Small intestine (tissue), 7 donors: ENCODE measurements around the gene LACC1. TPM values are rescaled to one million over a fixed set of nuclear protein-coding genes. Genes with fewer than 3 reads are reported as not detected.

Source experiments
- DNase-seq, 2 donors: peaks; one replicate each; pipeline versions ENCODE4 v3.0.0 to v3.0.0-alpha.2; 2013
- FAIRE-seq: peaks from 2 replicates; lab custom pipeline; 2012; peaks lifted over from hg19 to GRCh38; lab: Jason Lieb, UNC
- H3K27ac ChIP-seq, 3 donors: one replicate each; pipeline ENCODE4 v1.5.1; 2013; ENCODE audit warnings: low read length in 2 of 3, mild to moderate bottlenecking in 2 of 3, control low read depth in 1 of 3, inconsistent platforms in 1 of 3, low read depth in 1 of 3, moderate library complexity in 1 of 3
- H3K27me3 ChIP-seq, 3 donors: one replicate each; pipeline ENCODE4 v1.6.1; 2013; ENCODE audit warnings: low read length in 3 of 3, inconsistent platforms in 1 of 3; ENCODE audit not compliant: control insufficient read depth in 3 of 3, insufficient read depth in 3 of 3
- H3K36me3 ChIP-seq, 3 donors: one replicate each; pipeline ENCODE4 v1.6.1; 2013; ENCODE audit warnings: low read length in 3 of 3, inconsistent platforms in 1 of 3, low read depth in 1 of 3, mild to moderate bottlenecking in 1 of 3, moderate library complexity in 1 of 3; ENCODE audit not compliant: control insufficient read depth in 3 of 3, insufficient read depth in 2 of 3
- H3K4me1 ChIP-seq, 3 donors: one replicate each; pipeline ENCODE4 v1.6.1; 2013; ENCODE audit warnings: low read length in 2 of 3, inconsistent platforms in 1 of 3, low read depth in 1 of 3, mild to moderate bottlenecking in 1 of 3, moderate library complexity in 1 of 3; ENCODE audit not compliant: control insufficient read depth in 3 of 3, insufficient read depth in 2 of 3
- H3K4me3 ChIP-seq, 3 donors: one replicate each; pipeline ENCODE4 v1.5.1; 2013; ENCODE audit warnings: low read length in 3 of 3, control low read depth in 1 of 3, inconsistent platforms in 1 of 3, low read depth in 1 of 3, mild to moderate bottlenecking in 1 of 3, moderate library complexity in 1 of 3
- H3K9me3 ChIP-seq, 2 donors: one replicate each; pipeline ENCODE4 v1.6.1; 2013; ENCODE audit warnings: low read depth in 1 of 2, low read length in 1 of 2; ENCODE audit not compliant: control insufficient read depth in 2 of 2, insufficient read depth in 1 of 2
- WGBS, 3 donors: extraction: QIAGEN DNeasy Blood & Tissue Kit; methylation state at CpG; one replicate each; pipeline ENCODE4 v1.1.7; 2013; 5-methylcytosine and 5-hydroxymethylcytosine counted together
- polyA plus RNA-seq, 4 donors: library from polyadenylated mRNA; stranded (reverse) in 3 of 4; unstranded in 1 of 4; fragments of 200-250 nt in 3 of 4; fragments of 120-200 nt in 1 of 4; gene quantifications; one replicate each; pipeline versions ENCODE4 v1.2.1 to v1.2.3, GENCODE V29; 2013
- donor health status: healthy with polysubstance abuse.
- donor health status: control.
- donor health status: control.
- donor health status: Bipolar disorder and iron deficiency.
- donor health status: healthy.

Gene LACC1
- polyA plus RNA-seq, 4 donors = 4.1 to 13.5 (median 13.0) TPM

GRCh38 chr13:43920965-43921674 lies 41.4 kb downstream of the LACC1 start:
- 93 to 100% (median 100%) methylated on average over 1 of the region's 1 CpG for WGBS, 3 donors
- DNase-seq (no peak), FAIRE-seq (no peak)
- Histone ChIP-seq H3K36me3 (no peaks in the 10 kb centered on the region), H3K4me3 (no peak overlapping the region), H3K9me3 (no peaks in the 10 kb centered on the region), H3K27ac (no peak overlapping the region), H3K27me3 (no peaks in the 10 kb centered on the region), H3K4me1 (no peaks in the 10 kb centered on the region)

- H3K4me1 ChIP-seq = no peaks in the 10 kb centered on the region
- no peaks in the 10 kb centered on the region for H3K36me3 ChIP-seq
- WGBS, 3 donors = 77 to 91% (median 80%) methylated on average over 5 of the region's 5 CpGs
- H3K27ac ChIP-seq = no peak overlapping the region
- H3K4me3 ChIP-seq = no peak overlapping the region
- DNase-seq = no peak
- no peaks in the 10 kb centered on the region for H3K9me3 ChIP-seq
- H3K27me3 ChIP-seq = no peaks in the 10 kb centered on the region
- no peak for FAIRE-seq
Observed at GRCh38 chr13:43924549-43925245, 45.0 kb downstream of the LACC1 start.

- no peak for FAIRE-seq
Observed at GRCh38 chr13:43929947-43930346, 50.2 kb downstream of the LACC1 start.

GRCh38 chr13:43933378-43933777 lies 53.7 kb downstream of the LACC1 start:
- DNase-seq (no peak), FAIRE-seq (no peak)
- Histone ChIP-seq H3K4me1 (no peaks in the 10 kb centered on the region), H3K9me3 (no peaks in the 10 kb centered on the region), H3K36me3 (no peaks in the 10 kb centered on the region), H3K27ac (no peak overlapping the region), H3K4me3 (no peak overlapping the region), H3K27me3 (peaks cover 0 to 2% (median 0%) of the 10 kb centered on the region in 3 donors)
- 72 to 74% (median 73%) methylated on average over 2 of the region's 2 CpGs for WGBS, 3 donors

More at GRCh38 chr13:43929947-43930346, 50.2 kb downstream of the LACC1 start:
- Histone ChIP-seq H3K36me3 (no peaks in the 10 kb centered on the region), H3K4me1 (no peaks in the 10 kb centered on the region), H3K9me3 (no peaks in the 10 kb centered on the region), H3K27ac (no peak overlapping the region), H3K27me3 (peaks cover 0 to 2% (median 0%) of the 10 kb centered on the region in 3 donors), H3K4me3 (no peak overlapping the region)
- DNase-seq = no peak
- 88 to 95% (median 93%) methylated on average over 1 of the region's 1 CpG for WGBS, 3 donors

DNA sequence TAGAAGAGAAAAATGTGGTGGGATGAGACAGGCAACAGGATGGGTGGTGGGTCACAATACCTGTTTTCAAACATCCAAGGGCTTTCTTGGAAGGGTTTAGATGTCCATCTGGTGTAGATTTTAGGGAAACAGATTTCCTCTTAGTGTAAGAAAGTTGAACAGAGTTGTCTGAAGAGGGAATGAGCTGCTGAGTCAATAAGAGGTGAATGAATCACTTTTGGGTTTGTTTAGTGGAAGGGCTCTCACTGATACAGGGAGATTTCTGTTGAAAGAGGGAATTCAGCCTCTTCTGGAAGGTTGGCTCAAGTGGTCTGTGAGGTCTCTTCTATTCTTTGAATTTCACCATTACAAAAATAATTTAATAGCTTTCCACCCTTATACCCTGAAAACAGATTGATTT lies 54.6 kb downstream of the LACC1 start:
- H3K4me1 ChIP-seq = no peaks in the 10 kb centered on the region
- no peak overlapping the region for H3K27ac ChIP-seq
- no peak for DNase-seq
- H3K9me3 ChIP-seq = no peaks in the 10 kb centered on the region
- no peak overlapping the region for H3K4me3 ChIP-seq
- no peaks in the 10 kb centered on the region for H3K36me3 ChIP-seq
- no peak for FAIRE-seq
- H3K27me3 ChIP-seq = peaks cover 0 to 2% (median 0%) of the 10 kb centered on the region in 3 donors

- H3K27me3 ChIP-seq = no peaks in the 10 kb centered on the region
- no peak overlapping the region for H3K27ac ChIP-seq
- H3K4me1 ChIP-seq = no peaks in the 10 kb centered on the region
- no peak overlapping the region for H3K4me3 ChIP-seq
- no peaks in the 10 kb centered on the region for H3K9me3 ChIP-seq
- 66 to 77% (median 71%) methylated on average over 1 of the region's 1 CpG for WGBS, 3 donors
- FAIRE-seq (no peak), DNase-seq (no peak)
- H3K36me3 ChIP-seq = no peaks in the 10 kb centered on the region
Observed at GRCh38 chr13:43935878-43936277, 56.2 kb downstream of the LACC1 start.

DNA sequence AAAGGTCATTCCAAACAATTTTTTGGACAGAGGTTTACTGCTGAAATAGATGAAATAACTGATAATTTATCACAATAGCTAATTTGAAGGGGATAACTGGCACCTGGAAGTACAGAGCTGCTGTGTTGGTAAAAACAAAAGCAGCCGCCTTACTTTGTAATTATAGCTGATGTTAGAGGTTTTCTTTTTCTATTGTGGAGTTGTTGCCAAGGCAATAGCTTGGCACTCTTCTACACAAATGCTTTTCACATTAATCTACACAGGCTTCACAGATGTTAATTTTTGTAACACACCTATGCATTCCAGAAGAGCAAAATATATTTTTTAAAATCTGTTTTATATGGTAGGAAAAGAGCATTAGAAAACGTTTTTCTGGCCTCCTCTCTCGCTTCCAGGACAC lies 56.9 kb downstream of the LACC1 start:
- H3K27ac ChIP-seq = no peak overlapping the region
- no peaks in the 10 kb centered on the region for H3K4me1 ChIP-seq
- H3K36me3 ChIP-seq = no peaks in the 10 kb centered on the region
- no peaks in the 10 kb centered on the region for H3K9me3 ChIP-seq
- no peak for FAIRE-seq
- 68 to 69% (median 69%) methylated on average over 3 of the region's 3 CpGs for WGBS, 3 donors
- H3K4me3 ChIP-seq = no peak overlapping the region
- no peaks in the 10 kb centered on the region for H3K27me3 ChIP-seq
- DNase-seq = no peak

DNA sequence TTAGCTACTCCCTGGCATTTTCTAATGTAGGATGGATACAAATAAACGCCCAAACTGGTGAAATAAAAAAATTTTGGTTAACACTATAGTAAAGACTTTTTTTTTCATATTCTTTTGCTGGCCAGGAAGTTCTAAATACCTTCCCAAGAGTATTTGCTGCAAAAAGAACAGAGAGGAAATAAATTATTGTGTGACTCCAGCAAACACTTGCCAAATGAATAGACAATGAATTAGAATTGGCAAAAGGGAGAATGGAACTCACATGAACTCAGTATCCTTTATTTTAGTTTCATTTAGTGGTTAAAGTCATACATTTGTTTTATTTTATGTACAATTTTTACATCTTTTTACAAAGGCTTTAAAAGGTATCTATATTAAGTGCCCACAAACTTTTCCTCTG lies 58.1 kb downstream of the LACC1 start:
- DNase-seq = no peak
- Histone ChIP-seq H3K27me3 (no peaks in the 10 kb centered on the region), H3K9me3 (no peaks in the 10 kb centered on the region), H3K4me3 (no peak overlapping the region), H3K27ac (no peak overlapping the region), H3K4me1 (no peaks in the 10 kb centered on the region), H3K36me3 (no peaks in the 10 kb centered on the region)
- FAIRE-seq = no peak
- WGBS, 3 donors = 62 to 88% (median 76%) methylated on average over 1 of the region's 1 CpG
